ENCODE measurements around the gene SYNE1.

Gene SYNE1

GRCh38 chr6:152356662-152357061 lies 280.5 kb downstream of the SYNE1 start:
- peak; percentile 39 for TF ChIP-seq CTCF (IDR thresholded peaks at IDR 0.05; ENCODE audit: low read depth, low read length)
- H3K4me3 ChIP-seq (replicated peaks in 1 of 2; ENCODE audit: low read depth in 2 of 2, low read length in 2 of 2): no peak overlapping the region
- DNase-seq (ENCODE audit: low read depth in 2 of 2): peak; percentile 74

- DNase-seq (ENCODE audit: low read depth in 2 of 2): peak in 1 of 2 donors; percentile 60
- TF ChIP-seq CTCF (IDR thresholded peaks at IDR 0.05; ENCODE audit: low read depth, low read length): no peak
- H3K4me3 ChIP-seq (replicated peaks in 1 of 2; ENCODE audit: low read depth in 2 of 2, low read length in 2 of 2): no peak overlapping the region
These were observed 281.1 kb downstream of the SYNE1 start for GRCh38 chr6:152356016-152356415.

DNA sequence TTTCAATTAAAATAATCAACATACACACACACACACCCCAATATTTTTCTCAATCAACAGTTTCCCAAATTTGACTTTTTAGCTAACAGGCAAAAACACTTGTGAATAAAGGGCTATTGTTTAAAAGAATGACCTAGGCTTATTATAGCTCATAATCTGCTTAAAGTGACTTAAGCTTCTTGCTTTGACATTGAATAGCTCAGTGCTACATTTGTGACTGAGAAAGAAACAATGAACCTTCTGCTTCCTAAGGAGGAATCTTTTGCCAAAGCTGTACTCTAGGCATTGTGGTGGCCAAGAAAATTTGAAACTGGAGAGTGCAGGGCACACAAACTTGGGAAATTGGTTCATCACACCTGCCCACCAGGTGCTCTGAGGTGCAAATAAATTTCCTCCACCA lies 282.0 kb downstream of the SYNE1 start:
- no peak for DNase-seq (ENCODE audit: low read depth in 2 of 2)
- no peak overlapping the region for H3K4me3 ChIP-seq (replicated peaks in 1 of 2; ENCODE audit: low read depth in 2 of 2, low read length in 2 of 2)
- TF ChIP-seq CTCF (IDR thresholded peaks at IDR 0.05; ENCODE audit: low read depth, low read length): no peak

DNA sequence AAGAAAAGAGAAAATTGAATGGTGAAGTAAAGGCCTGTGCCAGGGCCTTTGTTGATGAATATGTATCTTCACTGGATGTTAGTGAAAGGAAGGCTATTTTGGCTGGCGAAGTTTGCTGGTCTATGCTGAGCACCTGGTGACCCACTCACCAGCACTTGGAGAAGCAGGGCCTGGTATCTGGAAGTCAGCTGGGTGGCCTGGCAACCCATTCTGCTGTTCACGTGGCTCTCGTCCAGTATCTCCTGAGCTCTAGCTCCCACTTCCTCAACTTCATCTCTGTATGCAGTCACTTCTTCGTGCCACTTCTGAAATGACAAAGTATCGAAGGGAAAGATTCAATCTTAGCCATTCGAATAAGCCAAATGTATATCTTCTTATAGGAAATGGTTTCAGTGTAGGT lies 283.7 kb downstream of the SYNE1 start:
- no peak for TF ChIP-seq CTCF (IDR thresholded peaks at IDR 0.05; ENCODE audit: low read depth, low read length)
- no peak overlapping the region for H3K4me3 ChIP-seq (replicated peaks in 1 of 2; ENCODE audit: low read depth in 2 of 2, low read length in 2 of 2)
- DNase-seq (ENCODE audit: low read depth in 2 of 2): no peak

- no peak for TF ChIP-seq CTCF (IDR thresholded peaks at IDR 0.05; ENCODE audit: low read depth, low read length)
- H3K4me3 ChIP-seq (replicated peaks in 1 of 2; ENCODE audit: low read depth in 2 of 2, low read length in 2 of 2): no peak overlapping the region
These were observed 285.4 kb downstream of the SYNE1 start for GRCh38 chr6:152351742-152352141.

DNA sequence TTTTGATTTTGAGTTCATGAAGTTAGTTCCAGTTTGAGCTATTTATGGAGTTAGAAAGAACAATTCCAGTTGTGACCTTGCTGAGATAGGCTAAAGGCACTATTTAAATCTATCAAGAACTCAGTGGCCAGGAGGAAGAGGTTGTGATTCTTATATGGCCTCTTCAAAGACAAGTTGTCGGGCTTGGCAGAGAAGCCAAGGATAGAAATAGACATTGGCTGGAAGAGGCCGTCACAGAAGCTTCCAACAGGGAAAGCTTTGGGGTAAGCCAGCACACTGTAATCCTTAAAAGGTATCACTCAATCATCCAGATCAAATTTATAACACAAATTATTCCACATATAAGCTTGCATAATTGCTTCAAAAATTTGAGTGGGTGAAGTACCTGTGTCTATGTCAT lies 286.1 kb downstream of the SYNE1 start:
- H3K4me3 ChIP-seq (replicated peaks in 1 of 2; ENCODE audit: low read depth in 2 of 2, low read length in 2 of 2): no peak overlapping the region
- no peak for TF ChIP-seq CTCF (IDR thresholded peaks at IDR 0.05; ENCODE audit: low read depth, low read length)
- no peak for DNase-seq (ENCODE audit: low read depth in 2 of 2)

More at GRCh38 chr6:152351742-152352141, 285.4 kb downstream of the SYNE1 start:
- no peak for DNase-seq (ENCODE audit: low read depth in 2 of 2)

DNA sequence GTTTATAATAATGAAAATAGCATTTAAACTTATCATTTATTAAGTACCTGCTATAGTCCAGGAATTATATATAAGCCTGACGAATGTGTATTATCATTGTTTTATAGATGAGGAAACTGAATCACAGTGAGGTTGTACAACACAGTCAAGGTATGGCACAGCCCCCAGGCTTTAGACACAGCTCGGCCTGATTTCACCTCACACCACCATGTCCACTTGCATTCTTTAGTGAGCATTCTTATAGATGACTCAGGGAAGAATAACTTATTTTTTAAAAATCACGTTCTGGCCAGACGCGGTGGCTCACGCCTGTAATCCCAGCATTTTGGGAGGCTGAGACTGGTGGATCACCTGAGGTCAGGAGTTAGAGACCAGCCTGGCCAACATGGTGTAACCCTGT lies 289.0 kb downstream of the SYNE1 start:
- DNase-seq (ENCODE audit: low read depth in 2 of 2): peak in 1 of 2 donors; percentile 59
- H3K4me3 ChIP-seq (replicated peaks in 1 of 2; ENCODE audit: low read depth in 2 of 2, low read length in 2 of 2): no peak overlapping the region
- no peak for TF ChIP-seq CTCF (IDR thresholded peaks at IDR 0.05; ENCODE audit: low read depth, low read length)
